Stomach (tissue), 4 donors: ENCODE data around the gene CALHM4.

Experiments
- EP300 ChIP-seq: sonication (generic); formaldehyde crosslinking; IDR thresholded peaks from one replicate; pipeline ENCODE4 v1.6.1; 2017; ENCODE audit warnings: antibody characterized with exemption
- TF ChIP-seq, protein P1 (sequence below), 7 experiments: fragments of 450-650 bp in 4 of 7; fragments of 200-600 bp in 3 of 7; sonication (generic) in 3 of 7; IDR thresholded peaks; one replicate each; pipeline ENCODE4 v1.5.1; 2016 to 2019; ENCODE audit warnings: antibody characterized with exemption in 7 of 7, control low read depth in 2 of 7, mild to moderate bottlenecking in 1 of 7

DNA sequence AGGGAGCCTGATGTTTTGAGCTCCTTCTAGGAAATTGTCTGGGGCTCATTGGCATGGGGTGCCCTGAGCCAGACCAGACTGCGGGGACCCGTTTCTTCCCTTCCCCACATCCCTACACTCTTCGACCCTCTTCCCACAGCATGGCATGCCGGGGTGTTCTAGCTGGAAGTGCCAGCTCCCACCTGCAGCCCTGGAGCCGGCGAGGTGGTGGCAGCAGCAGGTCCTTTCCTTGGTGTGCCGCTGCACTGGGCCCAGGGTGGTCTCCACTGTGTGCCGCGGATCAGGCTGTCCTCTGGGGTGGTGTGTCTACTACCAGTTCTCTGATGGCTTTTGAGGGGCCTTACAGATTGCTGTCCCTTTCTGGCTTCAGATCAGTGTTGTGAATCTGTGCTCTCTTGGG, 10.3 kb downstream of the CALHM4 start:
- TF ChIP-seq, protein P1, sequence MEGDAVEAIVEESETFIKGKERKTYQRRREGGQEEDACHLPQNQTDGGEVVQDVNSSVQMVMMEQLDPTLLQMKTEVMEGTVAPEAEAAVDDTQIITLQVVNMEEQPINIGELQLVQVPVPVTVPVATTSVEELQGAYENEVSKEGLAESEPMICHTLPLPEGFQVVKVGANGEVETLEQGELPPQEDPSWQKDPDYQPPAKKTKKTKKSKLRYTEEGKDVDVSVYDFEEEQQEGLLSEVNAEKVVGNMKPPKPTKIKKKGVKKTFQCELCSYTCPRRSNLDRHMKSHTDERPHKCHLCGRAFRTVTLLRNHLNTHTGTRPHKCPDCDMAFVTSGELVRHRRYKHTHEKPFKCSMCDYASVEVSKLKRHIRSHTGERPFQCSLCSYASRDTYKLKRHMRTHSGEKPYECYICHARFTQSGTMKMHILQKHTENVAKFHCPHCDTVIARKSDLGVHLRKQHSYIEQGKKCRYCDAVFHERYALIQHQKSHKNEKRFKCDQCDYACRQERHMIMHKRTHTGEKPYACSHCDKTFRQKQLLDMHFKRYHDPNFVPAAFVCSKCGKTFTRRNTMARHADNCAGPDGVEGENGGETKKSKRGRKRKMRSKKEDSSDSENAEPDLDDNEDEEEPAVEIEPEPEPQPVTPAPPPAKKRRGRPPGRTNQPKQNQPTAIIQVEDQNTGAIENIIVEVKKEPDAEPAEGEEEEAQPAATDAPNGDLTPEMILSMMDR (IDR thresholded peaks at IDR 0.05), result no peak
- no peak for TF ChIP-seq EP300
